ENCODE data around the gene SLC25A13.

Gene SLC25A13

DNA sequence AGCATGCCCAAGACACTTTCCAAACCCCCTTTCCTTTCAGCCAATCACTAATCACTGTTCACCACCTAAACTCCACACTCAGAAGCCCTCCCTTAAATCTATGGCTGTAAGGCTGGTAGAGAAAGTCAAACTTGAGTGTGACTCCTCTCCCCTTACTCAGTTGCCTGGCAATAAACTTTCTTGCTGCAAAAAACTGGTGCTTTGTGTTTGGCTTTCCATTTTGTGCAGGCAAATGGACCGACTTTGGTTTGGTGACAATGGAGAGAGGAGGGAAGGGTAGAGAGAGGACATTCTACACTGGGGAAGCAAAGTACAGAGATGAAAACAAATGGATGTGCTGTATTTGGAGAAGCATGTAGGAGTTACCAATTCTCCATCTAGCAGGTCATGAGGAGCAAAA is 84.9 kb downstream of the SLC25A13 start:
- FAIRE-seq: no peak

DNA sequence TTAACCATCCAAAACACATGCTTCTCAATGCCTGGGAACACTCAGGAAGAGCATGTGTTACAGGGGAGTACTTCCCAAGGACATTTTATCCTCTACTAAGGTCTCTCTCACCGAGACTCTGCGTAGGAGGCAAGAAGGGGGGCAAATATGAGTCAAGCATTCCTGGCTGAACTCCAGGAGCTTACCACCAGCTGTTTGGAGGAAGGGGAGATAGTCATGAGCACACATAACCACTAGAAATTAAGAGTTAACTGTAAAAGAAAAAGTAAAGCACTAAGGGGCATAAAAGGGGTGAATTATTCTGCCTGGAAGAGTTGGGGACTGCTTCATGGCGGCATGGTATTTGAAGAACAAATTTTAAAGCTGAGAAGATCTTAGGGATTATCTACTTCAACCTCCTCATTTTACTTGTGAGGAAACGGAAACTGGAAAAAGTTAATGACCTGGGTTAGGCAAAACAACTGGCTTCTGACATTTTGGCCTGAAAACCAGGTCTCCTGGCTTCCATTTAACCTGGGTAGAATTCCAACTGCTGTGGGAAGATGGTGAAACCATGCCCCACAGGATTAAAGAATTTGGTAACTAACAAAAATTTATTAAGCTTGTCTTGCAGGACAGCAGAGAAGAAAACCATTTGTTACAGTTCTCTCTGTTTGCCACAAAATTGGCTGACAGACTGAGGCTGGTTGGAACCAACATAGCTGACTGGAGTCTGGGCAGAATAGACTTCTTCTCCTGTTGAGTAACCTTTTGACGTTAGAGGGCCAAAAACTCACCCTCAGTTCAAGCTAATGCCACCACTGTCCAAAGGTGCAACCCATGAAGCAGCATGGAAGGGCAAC is 85.5 kb downstream of the SLC25A13 start:
- FAIRE-seq: no peak

DNA sequence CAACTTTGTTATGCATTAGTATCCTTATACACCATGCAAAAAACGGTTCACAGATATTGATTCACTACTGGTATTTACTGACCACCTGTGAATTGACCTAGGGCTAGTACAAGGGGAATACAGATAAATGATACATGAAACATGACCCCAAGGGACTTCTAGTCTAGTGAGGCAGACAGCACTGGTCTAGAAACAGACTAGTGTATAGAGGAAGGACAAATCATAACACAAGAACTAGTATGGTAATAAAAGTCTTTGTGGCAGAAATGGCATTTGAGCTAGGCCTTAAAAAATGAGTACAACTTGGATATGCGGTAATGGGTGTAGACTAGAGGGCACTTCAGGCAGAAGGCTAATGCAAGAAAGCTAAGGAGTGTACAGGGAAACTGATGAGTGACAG is 86.6 kb downstream of the SLC25A13 start:
- no peak for FAIRE-seq

GRCh38 chr7:96233528-96234154 is 88.3 kb downstream of the SLC25A13 start:
- no peak for FAIRE-seq

GRCh38 chr7:96233084-96233483 is 88.8 kb downstream of the SLC25A13 start:
- FAIRE-seq: no peak

GRCh38 chr7:96228760-96229159 is 93.1 kb downstream of the SLC25A13 start:
- no peak for FAIRE-seq

DNA sequence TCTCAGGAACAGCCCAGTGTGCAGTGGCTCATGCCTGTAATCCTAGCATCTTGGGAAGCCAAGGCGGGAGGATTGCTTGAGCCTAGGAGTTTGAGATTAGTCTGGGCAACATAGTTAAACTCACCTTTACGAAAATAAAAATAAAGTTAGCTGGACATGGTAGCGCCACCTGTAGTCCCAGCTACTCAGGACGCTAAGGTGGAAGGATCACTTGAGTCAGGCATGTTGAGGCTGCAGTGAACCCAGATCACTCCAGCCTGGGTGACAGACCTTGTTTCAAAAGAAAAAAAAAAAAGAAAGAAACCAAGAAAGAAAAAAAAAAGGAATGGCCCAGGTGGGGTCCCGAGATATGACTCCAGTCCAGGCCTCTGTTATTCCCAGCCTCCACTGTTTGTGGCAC is 96.6 kb downstream of the SLC25A13 start:
- no peak for FAIRE-seq

GRCh38 chr7:96224685-96225084 is 97.2 kb downstream of the SLC25A13 start:
- no peak for FAIRE-seq

DNA sequence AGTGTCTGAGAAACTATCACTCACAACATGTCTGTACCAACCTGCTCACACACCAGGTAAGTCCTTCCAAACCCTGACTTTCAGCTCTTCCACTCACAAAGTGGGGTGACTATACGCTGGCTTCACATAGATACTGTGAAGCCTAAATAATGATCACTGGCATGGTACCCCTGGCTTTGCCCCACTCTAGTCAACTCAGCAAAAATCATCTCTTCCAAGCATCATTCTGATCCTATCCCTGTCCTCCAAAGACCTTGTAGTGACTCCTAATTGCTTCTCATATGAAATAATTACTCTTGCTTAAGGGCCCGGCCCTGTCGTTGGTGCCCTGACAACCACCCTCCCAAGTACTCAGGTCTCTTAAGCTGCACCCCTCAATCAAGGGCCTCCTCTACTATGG is 97.8 kb downstream of the SLC25A13 start:
- FAIRE-seq: no peak

DNA sequence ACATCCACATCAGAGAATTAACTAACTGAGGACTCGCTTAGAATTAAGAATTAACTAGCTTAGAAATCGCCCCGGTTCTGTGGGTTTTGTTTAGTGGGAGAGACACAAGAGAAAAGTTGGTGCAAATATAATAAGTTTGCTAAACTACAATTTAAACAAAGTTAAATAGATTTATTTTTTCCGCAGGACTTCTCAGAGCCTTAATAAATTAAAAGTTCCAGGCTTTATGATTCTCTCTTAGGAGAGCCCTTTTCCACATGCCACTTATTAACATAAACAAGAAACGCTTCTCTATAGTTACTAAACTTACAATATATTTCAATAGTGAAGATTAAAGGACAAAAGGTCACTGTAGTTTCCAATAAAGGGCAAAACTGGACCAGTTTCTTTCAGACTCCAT is 100.0 kb downstream of the SLC25A13 start:
- no peak for FAIRE-seq

DNA sequence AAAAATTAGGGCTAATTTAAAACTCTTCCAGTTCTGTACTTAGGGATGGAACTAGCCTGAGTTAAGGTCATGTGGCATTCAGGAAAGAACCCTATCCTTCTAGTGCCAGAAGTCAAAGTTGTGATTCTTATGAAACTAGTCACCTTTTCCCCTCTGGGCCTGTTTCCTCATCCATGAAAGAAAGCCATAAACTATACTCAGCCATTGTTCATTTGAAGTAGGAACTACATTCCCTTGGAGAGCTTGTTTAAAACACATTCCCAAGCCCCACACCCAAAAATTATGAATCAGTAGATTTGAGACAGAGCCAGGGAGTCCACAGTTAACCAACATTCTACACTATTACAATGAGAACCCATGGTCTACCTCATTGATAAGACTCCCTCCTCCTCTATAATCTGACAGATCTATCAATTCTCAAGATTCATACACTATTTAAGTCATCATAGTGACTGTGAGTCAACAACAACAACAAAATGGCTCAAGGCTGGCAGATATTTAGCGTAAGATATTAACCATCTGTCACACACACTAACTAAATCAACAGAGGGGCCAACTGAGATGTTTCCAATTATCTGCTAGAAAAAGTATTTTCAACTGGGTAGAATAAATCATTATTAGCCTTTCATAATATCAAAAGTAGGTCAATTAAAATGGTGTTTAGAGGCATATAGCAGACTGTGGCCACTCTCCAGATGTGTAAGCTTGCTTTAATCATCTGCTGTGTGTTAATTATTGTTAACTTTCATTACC is 102.3 kb downstream of the SLC25A13 start:
- no peak for FAIRE-seq

- no peak for FAIRE-seq
Measured at GRCh38 chr7:96218664-96219243, 103.1 kb downstream of the SLC25A13 start.

- FAIRE-seq: no peak
Measured at GRCh38 chr7:96217147-96217546, 104.8 kb downstream of the SLC25A13 start.

DNA sequence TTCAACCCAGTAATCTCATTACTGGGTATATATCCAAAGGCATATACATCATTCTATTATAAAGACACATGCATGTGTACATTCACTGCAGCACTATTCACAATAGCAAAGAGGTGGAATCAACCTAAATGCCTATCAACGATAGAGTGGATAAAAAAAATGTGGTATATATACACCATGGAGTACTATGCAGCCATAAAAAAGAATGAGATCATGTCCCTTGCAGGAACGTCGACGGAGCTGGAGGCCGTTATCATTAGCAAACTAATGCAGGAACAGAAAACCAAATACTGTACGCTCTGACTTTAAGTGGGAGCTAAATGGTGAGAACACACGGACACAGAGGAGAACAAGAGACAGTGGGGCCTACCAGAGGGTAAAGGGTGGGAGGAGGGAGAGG is 105.5 kb downstream of the SLC25A13 start:
- FAIRE-seq: no peak

- no peak for FAIRE-seq
Measured at GRCh38 chr7:96212474-96212873, 109.4 kb downstream of the SLC25A13 start.

- FAIRE-seq: no peak
Measured at GRCh38 chr7:96211954-96212353, 109.9 kb downstream of the SLC25A13 start.

DNA sequence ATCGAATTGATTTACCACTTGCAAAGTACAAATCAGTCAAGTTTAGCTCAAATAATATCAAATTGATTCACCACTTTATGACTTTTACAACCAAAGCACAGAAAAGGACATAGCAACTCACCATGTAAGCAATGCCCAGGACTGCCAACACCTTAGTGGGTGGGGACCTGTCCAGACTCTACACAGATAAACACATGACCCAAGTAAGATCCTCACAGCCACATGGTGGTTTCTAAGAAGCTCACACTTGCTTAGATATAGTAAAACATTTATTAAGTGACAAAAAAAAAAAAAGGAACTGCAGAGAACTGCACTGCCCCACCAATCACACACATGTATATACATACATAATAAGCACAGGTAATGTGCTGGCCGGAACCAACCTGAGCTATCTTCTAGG is 116.2 kb downstream of the SLC25A13 start:
- no peak for FAIRE-seq

DNA sequence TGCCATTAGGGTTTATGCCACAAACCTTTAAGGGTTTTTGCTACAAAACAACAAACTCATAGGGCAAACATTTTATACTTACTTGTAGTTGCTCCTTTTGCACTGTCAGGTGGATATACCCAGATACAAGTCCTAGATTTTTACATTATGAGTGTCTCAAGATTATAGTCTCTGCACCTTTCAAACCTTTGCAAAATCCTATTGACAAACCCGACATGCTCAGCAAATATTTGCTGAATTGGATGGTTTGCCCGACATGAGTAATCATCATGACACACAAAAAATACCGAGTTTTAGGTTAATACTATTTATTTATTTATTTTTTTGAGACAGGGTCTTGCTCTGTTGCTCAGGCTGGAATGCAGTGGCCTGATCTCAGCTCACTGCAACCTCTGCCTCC is 117.3 kb downstream of the SLC25A13 start:
- FAIRE-seq: no peak

GRCh38 chr7:96203786-96204185 is 118.1 kb downstream of the SLC25A13 start:
- no peak for FAIRE-seq

DNA sequence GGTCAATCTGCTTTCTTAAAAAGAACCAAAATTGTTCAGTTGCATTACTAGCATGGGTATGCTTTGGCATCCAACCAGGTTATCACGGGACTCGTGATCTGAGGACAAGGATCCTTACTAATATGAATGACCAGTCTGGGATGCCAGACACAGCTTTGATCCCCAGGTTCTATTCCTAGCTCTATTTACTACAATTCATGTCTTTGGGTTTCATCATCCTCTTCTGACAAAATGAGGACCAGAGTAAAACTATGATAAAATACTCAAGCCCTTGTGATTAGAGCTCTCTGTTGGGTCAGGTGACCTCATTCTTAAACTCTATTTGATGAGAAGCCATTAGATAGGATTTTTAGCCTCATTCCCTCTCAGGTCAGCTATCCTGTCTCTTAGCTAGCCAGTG is 119.8 kb downstream of the SLC25A13 start:
- no peak for FAIRE-seq

- FAIRE-seq: no peak
Measured at GRCh38 chr7:96200740-96201139, 121.2 kb downstream of the SLC25A13 start.

GRCh38 chr7:96199421-96199820 is 122.5 kb downstream of the SLC25A13 start:
- FAIRE-seq: no peak

DNA sequence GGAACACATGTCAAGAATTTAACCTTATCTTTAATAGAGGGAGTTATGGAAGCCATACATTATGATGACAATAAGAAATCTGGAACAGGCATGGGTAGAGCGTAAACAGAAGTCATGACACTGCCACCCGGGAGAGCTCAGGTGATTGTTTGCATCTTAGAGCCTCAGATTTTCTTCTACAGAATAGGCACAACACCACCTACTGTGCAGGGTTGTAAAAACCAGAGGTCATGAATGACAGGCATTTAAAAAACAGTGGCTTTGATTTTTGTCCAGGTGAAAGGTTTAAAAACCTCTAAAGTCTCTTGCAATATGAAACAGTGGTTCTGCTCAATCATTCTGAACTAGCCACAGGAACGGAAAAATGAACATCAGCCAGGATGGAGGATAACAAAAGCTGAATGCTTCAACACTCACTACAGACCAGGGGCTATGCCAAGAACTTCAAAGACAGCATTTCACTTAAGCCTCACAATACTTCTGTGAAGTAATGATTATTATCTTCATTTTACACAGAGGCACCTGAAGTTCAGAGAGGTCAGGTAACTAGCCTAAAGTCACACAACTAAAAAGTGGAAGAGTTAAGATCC is 123.8 kb downstream of the SLC25A13 start:
- no peak for FAIRE-seq
